Measurements from ENCODE around the gene LRRC28. TPM values are rescaled to one million over a fixed set of nuclear protein-coding genes. Genes with fewer than 3 reads are reported as not detected.

LRRC28 gene
- total and polyA plus RNA-seq, 9 of the 15 experiments (the other 6 are each of a cell fraction or from before 2014, with no cell fraction given): 5.5 to 17.4 (median 7.9) TPM

GRCh38 chr15:99303907-99304306 is 52.6 kb downstream of the LRRC28 start:
- Histone ChIP-seq H3K36me3 (ENCODE audit: control insufficient read depth, insufficient read depth, low read length) (no peaks in the 10 kb centered on the region), H3K4me3 (no peak overlapping the region), H2AFZ (ENCODE audit: low read depth, low read length) (no peak overlapping the region), H4K20me1 (replicated peaks; ENCODE audit: control insufficient read depth, insufficient read depth, low read length) (no peaks in the 10 kb centered on the region), H3K4me2 (ENCODE audit: insufficient read depth, low read length) (no peak overlapping the region), H3K79me2 (ENCODE audit: control insufficient read depth, insufficient read depth, low read length) (no peaks in the 10 kb centered on the region), H3K27me3 (ENCODE audit: control insufficient read depth in 2 of 2, insufficient read depth in 2 of 2, low read length in 2 of 2) (no peaks in the 10 kb centered on the region; a peak in 1 of 5 replicates), H3K4me1 (replicated peaks in 1 of 2; ENCODE audit: control insufficient read depth in 2 of 2, insufficient read depth in 2 of 2, low read length in 2 of 2) (no peaks in the 10 kb centered on the region), H3K9ac (ENCODE audit: insufficient read depth in 1 of 2, low read depth in 2 of 2, low read length in 2 of 2) (no peak overlapping the region), H3K27ac (ENCODE audit: extremely low read depth, low read depth, low read length) (no peak overlapping the region), H3K9me3 (replicated peaks; ENCODE audit: control insufficient read depth, insufficient read depth, low read depth, low read length) (no peaks in the 10 kb centered on the region), H3K9me1 (ENCODE audit: control insufficient read depth, insufficient read depth, low read length) (no peaks in the 10 kb centered on the region)
- in situ Hi-C loops (cut with MboI) (no loop called here), intact Hi-C loops (cut with micrococcal nuclease) (no loop called here)
- no peak for FAIRE-seq
- POLR2A ChIA-PET: no interaction called here
- ATAC-seq: no peak
- no peak for DNase-seq (ENCODE audit: extremely low read depth in 1 of 4, low spot score in 3 of 4)
- CTCF ChIA-PET (ENCODE audit: low intra/inter-chr PET ratio): no interaction called here
- WGBS (ENCODE audit: insufficient coverage, low coverage, missing lambda C conversion rate): 4% methylated on average over 4 of the region's 4 CpGs
- no TSS peak for BruUV-seq (replicated peaks)
- TF ChIP-seq BMI1 (IDR thresholded peaks at IDR 0.05; ENCODE audit: low read length) (no peak), RBM14 (IDR thresholded peaks at IDR 0.05; ENCODE audit: borderline replicate concordance, insufficient read depth, low read depth, low read length) (no peak), E2F6 (IDR thresholded peaks at IDR 0.05; ENCODE audit: borderline replicate concordance in 1 of 2, extremely low read depth in 1 of 2, insufficient read depth in 1 of 2, insufficient read length in 1 of 2, low read depth in 1 of 2, low read length in 1 of 2, poor library complexity in 1 of 2, severe bottlenecking in 1 of 2) (no peak), ZNF717 (CRISPR knock-in tag; IDR thresholded peaks at IDR 0.05) (no peak), ETV5 (CRISPR knock-in tag; IDR thresholded peaks at IDR 0.05; ENCODE audit: low read depth) (no peak), STAT5B (CRISPR knock-in tag; IDR thresholded peaks at IDR 0.05) (no peak), NCOR1 (IDR thresholded peaks at IDR 0.05) (no peak), JUNB (CRISPR knock-in tag; conservative IDR thresholded peaks at IDR 0.05) (no peak), ZNF699 (CRISPR knock-in tag; IDR thresholded peaks at IDR 0.05; ENCODE audit: insufficient replicate concordance) (no peak), CBX8 (IDR thresholded peaks at IDR 0.05; ENCODE audit: borderline replicate concordance, extremely low read depth, low read depth, low read length, poor library complexity, severe bottlenecking) (no peak), RBM39 (optimal IDR thresholded peaks at IDR 0.05; ENCODE audit: low read depth, low read length) (no peak), DACH1 (IDR thresholded peaks at IDR 0.05; ENCODE audit: partially characterized antibody) (no peak)
- TF ChIP-seq, protein P1, sequence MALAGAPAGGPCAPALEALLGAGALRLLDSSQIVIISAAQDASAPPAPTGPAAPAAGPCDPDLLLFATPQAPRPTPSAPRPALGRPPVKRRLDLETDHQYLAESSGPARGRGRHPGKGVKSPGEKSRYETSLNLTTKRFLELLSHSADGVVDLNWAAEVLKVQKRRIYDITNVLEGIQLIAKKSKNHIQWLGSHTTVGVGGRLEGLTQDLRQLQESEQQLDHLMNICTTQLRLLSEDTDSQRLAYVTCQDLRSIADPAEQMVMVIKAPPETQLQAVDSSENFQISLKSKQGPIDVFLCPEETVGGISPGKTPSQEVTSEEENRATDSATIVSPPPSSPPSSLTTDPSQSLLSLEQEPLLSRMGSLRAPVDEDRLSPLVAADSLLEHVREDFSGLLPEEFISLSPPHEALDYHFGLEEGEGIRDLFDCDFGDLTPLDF (CRISPR knock-in tag; IDR thresholded peaks at IDR 0.05): no peak

Measured in K562 (cell line).